ENCODE measurements around the gene RAB22A. TPM values are rescaled to one million over a fixed set of nuclear protein-coding genes. Genes with fewer than 3 reads are reported as not detected.
A peak's percentile ranks its signal among the peaks of the same experiment; 100 is the strongest.

RAB22A gene
- total RNA-seq, 6 donors from 2014 or later, result 9.9 to 27.8 (median 21.1) TPM

GRCh38 chr20:58327211-58327610 is 17.7 kb downstream of the RAB22A start:
- 66 to 89% methylated on average over 2 of the region's 2 CpGs for WGBS, 2 donors
- peak in 1 of 2 donors; percentile 65 for DNase-seq
- peak in 1 of 2 donors; percentile 68 for ATAC-seq (ENCODE audit: low FRiP score in 2 of 2)

GRCh38 chr20:58328836-58329235 is 19.3 kb downstream of the RAB22A start:
- Histone ChIP-seq H3K4me1 (peaks cover 0 to 27% (median 4%) of the 10 kb centered on the region in 4 donors), H3K36me3 (no peaks in the 10 kb centered on the region), H3K4me3 (no peak overlapping the region), H3K27ac (no peak overlapping the region), H3K9me3 (no peaks in the 10 kb centered on the region), H3K27me3 (no peaks in the 10 kb centered on the region)
- no peak for ATAC-seq (ENCODE audit: low FRiP score in 2 of 2)
- TF ChIP-seq EP300 (IDR thresholded peaks at IDR 0.05) (no peak), CTCF (IDR thresholded peaks at IDR 0.05) (no peak), POLR2AphosphoS5 (IDR thresholded peaks at IDR 0.05) (no peak), POLR2A (IDR thresholded peaks at IDR 0.05) (no peak)
- WGBS, 2 donors, result 89 to 96% methylated on average over 7 of the region's 7 CpGs
- no peak for DNase-seq

More at GRCh38 chr20:58327211-58327610, 17.7 kb downstream of the RAB22A start:
- Histone ChIP-seq H3K9me3 (no peaks in the 10 kb centered on the region), H3K36me3 (no peaks in the 10 kb centered on the region), H3K27ac (no peak overlapping the region), H3K27me3 (no peaks in the 10 kb centered on the region), H3K4me3 (no peak overlapping the region), H3K4me1 (peaks cover 0 to 27% (median 3%) of the 10 kb centered on the region in 4 donors)
- no peak for TF ChIP-seq CTCF (IDR thresholded peaks at IDR 0.05)
- TF ChIP-seq POLR2A (IDR thresholded peaks at IDR 0.05), result no peak
- TF ChIP-seq EP300 (IDR thresholded peaks at IDR 0.05), result no peak
- peak in 1 of 2 donors; percentile 24 for TF ChIP-seq POLR2AphosphoS5 (IDR thresholded peaks at IDR 0.05)

- no peaks in the 10 kb centered on the region for H3K36me3 ChIP-seq
- no peak overlapping the region for H3K27ac ChIP-seq
- no peaks in the 10 kb centered on the region for H3K27me3 ChIP-seq
- H3K9me3 ChIP-seq, result no peaks in the 10 kb centered on the region
- H3K4me1 ChIP-seq, result peaks cover 0 to 27% (median 4%) of the 10 kb centered on the region in 4 donors
- no peak overlapping the region for H3K4me3 ChIP-seq
- no peak for ATAC-seq (ENCODE audit: low FRiP score in 2 of 2)
- TF ChIP-seq CTCF (IDR thresholded peaks at IDR 0.05) (no peak), POLR2AphosphoS5 (IDR thresholded peaks at IDR 0.05) (no peak), POLR2A (IDR thresholded peaks at IDR 0.05) (no peak), EP300 (IDR thresholded peaks at IDR 0.05) (no peak)
- DNase-seq, result no peak
Measured at GRCh38 chr20:58329711-58330110, 20.2 kb downstream of the RAB22A start.

GRCh38 chr20:58330249-58330648 is 20.7 kb downstream of the RAB22A start:
- H3K27ac ChIP-seq, result no peak overlapping the region
- whole genome bisulfite sequencing, 2 donors, result 78 to 85% methylated on average over 3 of the region's 3 CpGs
- DNase-seq, result no peak
- H3K9me3 ChIP-seq, result no peaks in the 10 kb centered on the region
- H3K27me3 ChIP-seq, result no peaks in the 10 kb centered on the region
- no peak for ATAC-seq (ENCODE audit: low FRiP score in 2 of 2)
- H3K4me1 ChIP-seq, result peaks cover 0 to 27% (median 4%) of the 10 kb centered on the region in 4 donors
- no peak for TF ChIP-seq POLR2A (IDR thresholded peaks at IDR 0.05)
- no peak for TF ChIP-seq POLR2AphosphoS5 (IDR thresholded peaks at IDR 0.05)
- no peak for TF ChIP-seq CTCF (IDR thresholded peaks at IDR 0.05)
- TF ChIP-seq EP300 (IDR thresholded peaks at IDR 0.05), result no peak
- no peaks in the 10 kb centered on the region for H3K36me3 ChIP-seq
- H3K4me3 ChIP-seq, result no peak overlapping the region

GRCh38 chr20:58330687-58331086 is 21.2 kb downstream of the RAB22A start:
- ATAC-seq (ENCODE audit: low FRiP score in 2 of 2) (no peak), DNase-seq (no peak)
- H3K27me3 ChIP-seq, result no peaks in the 10 kb centered on the region
- WGBS, 2 donors, result 56 to 81% methylated on average over 1 of the region's 1 CpG
- H3K27ac ChIP-seq, result no peak overlapping the region
- H3K9me3 ChIP-seq, result no peaks in the 10 kb centered on the region
- peaks cover 0 to 24% (median 4%) of the 10 kb centered on the region in 4 donors for H3K4me1 ChIP-seq
- no peak overlapping the region for H3K4me3 ChIP-seq
- no peaks in the 10 kb centered on the region for H3K36me3 ChIP-seq
- TF ChIP-seq POLR2A (IDR thresholded peaks at IDR 0.05) (no peak), CTCF (IDR thresholded peaks at IDR 0.05) (no peak), EP300 (IDR thresholded peaks at IDR 0.05) (no peak), POLR2AphosphoS5 (IDR thresholded peaks at IDR 0.05) (no peak)
